Kidney epithelial cell (primary cell): ENCODE data around the gene ECE1. TPM values are rescaled to one million over a fixed set of nuclear protein-coding genes. Genes with fewer than 3 reads are reported as not detected.

ENCODE experiments used
- DNase-seq: peaks from one replicate; pipeline ENCODE4 v3.0.0-alpha.2; 2010; ENCODE audit warnings: low read depth
- H3K27me3 ChIP-seq: 2 replicates; pipeline ENCODE4 v1.6.0; 2011; ENCODE audit warnings: low read length; ENCODE audit not compliant: control insufficient read depth, insufficient read depth
- H3K36me3 ChIP-seq: 2 replicates; pipeline ENCODE4 v1.5.1; 2011; ENCODE audit warnings: low read length; ENCODE audit not compliant: control insufficient read depth, insufficient read depth
- H3K4me3 ChIP-seq: 2 replicates; pipeline ENCODE4 v1.5.1; 2011; ENCODE audit warnings: low read depth, mild to moderate bottlenecking, control low read depth, low read length
- CTCF ChIP-seq: IDR thresholded peaks from 2 replicates; pipeline ENCODE4 v1.5.1; 2011; ENCODE audit warnings: mild to moderate bottlenecking, moderate library complexity, low read length, control low read depth, inconsistent platforms; ENCODE audit not compliant: insufficient read depth, poor library complexity, severe bottlenecking
- total RNA-seq: library from RNA; depleted of rRNA; stranded (reverse); fragments of >200 nt; gene quantifications from 2 replicates; pipeline ENCODE4 v1.2.3, GENCODE V29; 2015

ECE1 gene
- total RNA-seq, 1 donor from 2014 or later, result 181 TPM

GRCh38 chr1:21267191-21268077, 22.8 kb downstream of the ECE1 start:
- no peak for TF ChIP-seq CTCF
- H3K4me3 ChIP-seq, result no peak overlapping the region
- no peaks in the 10 kb centered on the region for H3K27me3 ChIP-seq
- H3K36me3 ChIP-seq, result no peaks in the 10 kb centered on the region
- DNase-seq, result no peak

GRCh38 chr1:21266119-21266774, 24.0 kb downstream of the ECE1 start:
- Histone ChIP-seq H3K36me3 (no peaks in the 10 kb centered on the region), H3K4me3 (no peak overlapping the region), H3K27me3 (no peaks in the 10 kb centered on the region)
- no peak for DNase-seq
- no peak for TF ChIP-seq CTCF

- DNase-seq, result no peak
- Histone ChIP-seq H3K27me3 (no peaks in the 10 kb centered on the region), H3K36me3 (no peaks in the 10 kb centered on the region), H3K4me3 (no peak overlapping the region)
- TF ChIP-seq CTCF, result no peak
Measured at GRCh38 chr1:21265644-21266043, 24.6 kb downstream of the ECE1 start.

- Histone ChIP-seq H3K27me3 (no peaks in the 10 kb centered on the region), H3K36me3 (no peaks in the 10 kb centered on the region), H3K4me3 (no peak overlapping the region)
- DNase-seq, result no peak
- no peak for TF ChIP-seq CTCF
Measured at GRCh38 chr1:21264898-21265297, 25.4 kb downstream of the ECE1 start.

GRCh38 chr1:21263653-21264225, 26.5 kb downstream of the ECE1 start:
- DNase-seq, result no peak
- Histone ChIP-seq H3K36me3 (no peaks in the 10 kb centered on the region), H3K4me3 (no peak overlapping the region), H3K27me3 (no peaks in the 10 kb centered on the region)
- TF ChIP-seq CTCF, result no peak
